GM10266 (cell line): ENCODE data around the gene CR1L.
"Not testable (repeated sequence)": the region's sequence is repeated elsewhere in the genome, so short reads cannot be mapped to it uniquely, and the experiment has no call there.

Source experiments
- DNase-seq: peaks from one replicate; pipeline ENCODE4 v3.0.0; 2012; ENCODE audit errors: extremely low spot score
- TF ChIP-seq, protein P1 (sequence below): IDR thresholded peaks from 2 replicates; pipeline ENCODE4 v1.5.1; 2012; ENCODE audit warnings: mild to moderate bottlenecking, low read depth; ENCODE audit not compliant: control insufficient read depth, insufficient read depth; ENCODE audit errors: missing control alignments

CR1L gene

GRCh38 chr1:207762622-207763021 is 117.7 kb downstream of the CR1L start:
- TF ChIP-seq, protein P1, sequence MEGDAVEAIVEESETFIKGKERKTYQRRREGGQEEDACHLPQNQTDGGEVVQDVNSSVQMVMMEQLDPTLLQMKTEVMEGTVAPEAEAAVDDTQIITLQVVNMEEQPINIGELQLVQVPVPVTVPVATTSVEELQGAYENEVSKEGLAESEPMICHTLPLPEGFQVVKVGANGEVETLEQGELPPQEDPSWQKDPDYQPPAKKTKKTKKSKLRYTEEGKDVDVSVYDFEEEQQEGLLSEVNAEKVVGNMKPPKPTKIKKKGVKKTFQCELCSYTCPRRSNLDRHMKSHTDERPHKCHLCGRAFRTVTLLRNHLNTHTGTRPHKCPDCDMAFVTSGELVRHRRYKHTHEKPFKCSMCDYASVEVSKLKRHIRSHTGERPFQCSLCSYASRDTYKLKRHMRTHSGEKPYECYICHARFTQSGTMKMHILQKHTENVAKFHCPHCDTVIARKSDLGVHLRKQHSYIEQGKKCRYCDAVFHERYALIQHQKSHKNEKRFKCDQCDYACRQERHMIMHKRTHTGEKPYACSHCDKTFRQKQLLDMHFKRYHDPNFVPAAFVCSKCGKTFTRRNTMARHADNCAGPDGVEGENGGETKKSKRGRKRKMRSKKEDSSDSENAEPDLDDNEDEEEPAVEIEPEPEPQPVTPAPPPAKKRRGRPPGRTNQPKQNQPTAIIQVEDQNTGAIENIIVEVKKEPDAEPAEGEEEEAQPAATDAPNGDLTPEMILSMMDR = no peak
- DNase-seq = no peak

- DNase-seq = no peak
- TF ChIP-seq, protein P1 = no peak
These were observed 118.2 kb downstream of the CR1L start for GRCh38 chr1:207763091-207763490.

GRCh38 chr1:207763972-207764371 is 119.0 kb downstream of the CR1L start:
- TF ChIP-seq, protein P1 = no peak
- DNase-seq = no peak

- TF ChIP-seq, protein P1 = no peak
- no peak for DNase-seq
These were observed 121.6 kb downstream of the CR1L start for GRCh38 chr1:207766569-207766968.

DNA sequence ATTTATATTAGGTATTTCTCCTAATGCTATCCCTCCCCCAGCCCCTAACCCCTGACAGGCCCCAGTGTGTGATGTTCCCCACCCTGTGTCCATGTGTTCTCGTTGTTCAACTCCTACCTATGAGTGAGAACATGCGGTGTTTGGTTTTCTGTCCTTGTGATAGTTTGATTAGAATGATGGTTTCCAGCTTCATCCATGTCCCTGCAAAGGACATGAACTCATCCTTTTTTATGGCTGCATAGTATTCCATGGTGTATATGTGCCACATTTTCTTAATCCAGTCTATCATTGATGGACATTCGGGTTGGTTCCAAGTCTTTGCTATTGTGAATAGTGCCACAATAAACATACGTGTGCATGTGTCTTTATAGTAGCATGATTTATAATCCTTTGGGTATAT is 125.6 kb downstream of the CR1L start:
- DNase-seq = not testable (repeated sequence)
